GM18505 (cell line): ENCODE results near the gene LHCGR.

Experiments used
- ATAC-seq: cut with Tn5 transposase; IDR thresholded peaks from one replicate; pipeline ENCODE4 v1.9.1; 2021; ENCODE audit not compliant: unreplicated experiment
- POLR2A ChIP-seq: IDR thresholded peaks from 4 replicates; pipeline ENCODE4 v1.6.1; 2011; ENCODE audit warnings: borderline replicate concordance; ENCODE audit not compliant: insufficient read depth, insufficient read length; ENCODE audit errors: extremely low read depth

The LHCGR gene

GRCh38 chr2:48755473-48755872 lies at the start of gene LHCGR:
TSS of gene LHCGR (minus strand) at chr2:48755724. CDS start at chr2:48755671, 53 bp downstream.
- ATAC-seq = no peak
- TF ChIP-seq POLR2A = no peak

GRCh38 chr2:48799601-48800000 lies 44.1 kb upstream of the LHCGR start:
- no peak for TF ChIP-seq POLR2A
- ATAC-seq = no peak

GRCh38 chr2:48795065-48795464 lies 39.5 kb upstream of the LHCGR start:
- no peak for TF ChIP-seq POLR2A
- no peak for ATAC-seq

DNA sequence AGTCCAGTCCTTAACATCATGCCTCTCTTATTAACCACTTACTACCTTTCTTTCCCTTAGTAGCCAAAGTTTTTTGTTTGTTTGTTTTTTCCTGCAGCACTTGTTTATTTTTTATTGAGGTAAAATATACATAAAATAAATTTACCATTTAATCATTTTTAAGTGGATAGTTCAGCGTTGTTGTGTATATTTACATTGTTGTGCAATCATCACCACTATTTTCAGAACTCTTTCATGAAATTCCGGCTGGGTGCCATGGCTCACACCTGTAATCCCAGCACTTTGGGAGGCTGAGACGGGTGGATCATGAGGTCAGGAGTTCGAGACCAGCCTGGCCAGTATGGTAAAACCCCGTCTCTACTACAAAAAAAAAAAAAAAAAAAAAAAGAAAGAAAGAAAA lies 38.1 kb upstream of the LHCGR start:
- ATAC-seq = no peak
- no peak for TF ChIP-seq POLR2A

- no peak for ATAC-seq
- TF ChIP-seq POLR2A = no peak
These were observed 36.5 kb upstream of the LHCGR start for GRCh38 chr2:48792030-48792429.

DNA sequence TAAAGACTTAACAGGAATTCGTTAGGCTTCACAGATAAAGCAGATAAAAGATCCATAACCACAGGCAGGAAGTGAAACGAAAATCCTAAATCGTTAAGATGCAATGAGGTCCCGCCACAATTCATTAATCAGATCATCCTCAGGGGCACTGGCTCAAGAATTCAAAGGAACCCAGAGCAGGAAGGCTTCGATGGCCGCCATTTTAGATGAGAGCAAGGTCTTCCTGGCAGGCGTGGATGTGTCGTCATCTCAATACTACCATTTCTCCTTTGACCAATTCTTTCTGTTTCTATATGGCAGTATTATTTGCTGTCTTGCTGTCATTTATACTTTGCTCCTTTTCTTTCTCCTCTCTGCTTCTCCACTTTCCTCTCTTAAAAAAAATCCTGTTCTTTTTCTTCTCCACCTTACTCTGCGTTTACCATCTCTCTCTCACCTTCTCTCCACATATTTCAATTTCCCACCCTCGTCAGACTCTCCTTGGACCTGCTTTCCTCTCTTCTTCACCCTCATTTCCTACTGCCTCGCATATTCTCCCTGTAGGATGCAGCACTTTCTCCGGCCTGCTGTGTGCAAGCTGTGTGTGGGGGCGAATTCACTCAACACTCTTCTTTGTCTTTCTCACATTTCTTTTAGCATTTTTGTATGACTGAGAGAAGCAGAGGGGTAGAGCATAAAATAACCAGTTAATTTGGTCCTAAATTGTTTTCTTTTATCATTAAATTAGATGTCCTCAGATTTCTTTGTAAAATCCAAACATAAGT lies 35.1 kb upstream of the LHCGR start:
- ATAC-seq = no peak
- TF ChIP-seq POLR2A = no peak

DNA sequence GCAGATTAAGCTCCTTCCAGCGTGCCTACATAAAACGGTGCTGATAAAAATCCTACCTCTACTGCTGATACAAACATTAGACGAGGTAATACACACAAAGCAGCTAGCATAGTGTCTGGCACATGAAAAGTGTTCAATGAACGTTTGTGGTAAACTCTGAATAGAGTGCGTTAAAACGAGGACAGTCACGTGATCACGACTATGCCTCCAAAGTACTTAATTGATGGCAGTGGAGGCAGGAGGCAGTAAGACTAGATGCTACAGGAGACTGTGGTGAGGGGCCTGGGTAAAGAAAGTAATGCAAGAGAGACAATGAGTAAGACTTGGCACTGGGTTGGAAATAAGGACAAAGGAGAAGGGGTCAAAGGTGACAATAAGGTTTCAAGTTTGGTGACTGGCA lies 32.1 kb upstream of the LHCGR start:
- ATAC-seq = no peak
- TF ChIP-seq POLR2A = no peak

DNA sequence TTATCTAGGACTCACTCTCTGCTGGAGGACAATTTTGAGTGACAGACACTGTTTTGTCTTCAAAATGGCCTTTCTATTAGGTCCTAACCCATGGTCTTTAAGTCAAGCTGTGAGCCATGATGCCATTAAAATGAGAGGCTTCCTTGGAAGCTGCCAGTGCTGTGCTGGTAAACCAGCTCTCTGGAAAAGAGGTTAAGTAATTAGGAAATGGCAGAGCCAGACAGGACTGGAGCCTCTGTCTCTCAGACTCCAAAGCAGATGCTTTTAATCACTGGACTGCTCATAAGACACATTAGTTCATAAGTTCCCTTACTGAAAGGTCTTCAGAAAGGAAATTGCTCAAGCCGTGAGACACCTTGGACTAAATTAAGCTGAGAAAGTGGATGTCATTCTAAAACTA lies 25.8 kb upstream of the LHCGR start:
- no peak for TF ChIP-seq POLR2A
- ATAC-seq = no peak

DNA sequence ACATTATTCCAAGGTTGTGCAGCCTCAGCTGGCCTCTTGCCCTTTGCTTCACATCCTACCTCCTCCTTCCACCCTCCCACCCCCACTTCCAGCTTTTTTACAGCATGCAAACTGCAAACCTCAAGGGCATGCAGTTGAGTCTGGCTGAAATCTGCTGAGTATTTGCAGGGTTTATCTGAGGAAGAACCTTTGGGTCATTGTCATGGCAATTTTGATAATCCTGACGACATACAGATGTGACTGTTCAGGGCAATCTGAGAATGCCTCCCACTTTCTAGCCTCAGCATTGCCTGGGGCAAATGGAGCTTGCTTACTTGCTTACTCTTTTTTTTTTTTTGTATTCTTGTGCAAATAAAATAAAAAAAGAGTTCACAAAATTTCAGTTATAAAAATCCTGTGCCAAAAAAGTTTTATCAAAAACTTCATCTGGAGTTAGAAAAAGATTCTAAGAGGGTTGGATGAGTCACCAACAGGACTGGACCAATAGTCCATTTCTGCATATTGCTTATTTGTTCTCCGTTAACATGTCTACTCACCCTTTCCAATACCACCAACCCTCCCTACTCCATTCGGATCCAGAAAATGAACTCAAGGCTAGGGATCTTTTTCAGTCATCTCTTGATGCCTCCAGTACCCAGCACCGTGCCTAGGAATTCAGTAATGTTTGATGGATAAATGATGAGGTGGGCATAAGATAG lies 23.6 kb upstream of the LHCGR start:
- TF ChIP-seq POLR2A = no peak
- ATAC-seq = no peak

- no peak for TF ChIP-seq POLR2A
- no peak for ATAC-seq
These were observed 18.7 kb upstream of the LHCGR start for GRCh38 chr2:48774251-48774650.

DNA sequence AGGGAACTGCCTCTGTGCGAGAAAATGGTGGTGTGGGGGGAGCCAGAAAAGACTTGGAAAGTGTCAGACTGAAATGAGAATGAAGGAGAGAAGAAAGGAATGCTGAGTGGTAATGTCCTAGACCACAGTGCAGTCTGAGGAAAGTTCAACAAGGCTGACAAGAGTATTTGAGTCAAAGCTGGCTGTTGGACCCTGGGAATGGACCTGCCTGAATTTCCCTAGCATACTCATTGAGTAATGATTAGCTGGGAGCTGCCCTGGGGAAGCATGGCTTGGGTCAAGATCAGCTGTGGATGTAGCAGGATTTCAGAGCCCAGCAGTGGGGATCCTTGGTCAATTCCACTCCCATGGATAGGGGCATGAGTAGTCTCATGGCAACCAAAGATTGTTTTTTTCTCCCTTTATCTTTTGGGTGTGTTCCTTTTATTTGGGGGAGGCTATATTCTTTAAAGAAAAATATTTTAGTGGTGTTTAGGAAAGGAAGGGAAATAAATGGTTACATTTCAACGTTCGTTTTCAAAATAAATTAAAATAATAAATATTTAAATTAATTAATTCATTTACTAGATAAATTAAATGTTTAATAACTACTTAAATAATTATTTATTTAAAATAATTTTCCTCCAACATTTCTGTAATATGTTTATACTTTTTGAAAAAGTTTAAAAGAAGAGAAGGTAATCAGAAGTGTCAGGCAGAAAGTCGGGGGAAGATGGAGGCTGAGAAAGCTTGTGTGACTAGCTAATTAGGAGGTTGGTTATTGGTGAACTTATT lies 15.9 kb upstream of the LHCGR start:
- no peak for TF ChIP-seq POLR2A
- ATAC-seq = no peak

- TF ChIP-seq POLR2A = no peak
- no peak for ATAC-seq
These were observed 14.7 kb upstream of the LHCGR start for GRCh38 chr2:48770181-48770580.

DNA sequence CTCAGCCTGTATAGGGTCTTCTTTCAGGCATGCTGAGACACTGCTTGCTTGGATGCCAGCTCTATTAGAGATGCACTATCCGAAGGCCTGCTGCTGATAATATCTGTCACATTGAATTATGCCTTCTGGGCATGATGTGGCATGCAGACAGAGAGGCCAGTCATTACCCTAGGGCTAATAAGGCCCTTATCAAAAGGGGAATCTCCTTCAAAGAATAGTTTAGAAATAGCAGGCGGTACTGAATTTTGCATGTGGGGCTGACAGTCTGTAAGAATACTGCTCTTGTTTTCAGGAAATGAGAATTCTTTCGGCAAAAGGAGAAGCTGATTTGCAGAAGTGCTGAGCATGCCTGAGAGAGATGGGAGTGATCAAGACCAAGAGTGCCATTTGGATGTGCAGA lies 13.1 kb upstream of the LHCGR start:
- ATAC-seq = no peak
- TF ChIP-seq POLR2A = no peak

GRCh38 chr2:48767330-48767729 lies 11.8 kb upstream of the LHCGR start:
- no peak for ATAC-seq
- TF ChIP-seq POLR2A = no peak

DNA sequence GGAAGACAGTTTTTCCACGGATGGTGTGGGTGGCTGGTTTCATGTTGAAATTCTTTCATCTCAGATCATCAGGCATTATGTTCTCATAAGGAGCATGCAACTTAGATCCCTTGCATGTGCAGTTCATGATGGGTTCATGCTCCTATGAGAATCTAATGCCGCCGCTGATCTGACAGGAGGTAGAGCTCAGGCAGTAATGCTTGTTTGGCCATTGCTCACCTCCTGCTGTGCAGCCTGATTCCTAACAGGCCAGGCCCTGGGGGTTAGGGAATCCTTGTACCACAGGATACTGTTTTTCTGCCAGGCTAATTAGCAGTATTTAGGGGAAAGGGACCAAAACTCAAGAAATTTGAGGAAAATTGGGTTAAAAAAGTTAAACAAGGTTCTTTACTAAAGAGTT lies 5.3 kb upstream of the LHCGR start:
- no peak for TF ChIP-seq POLR2A
- no peak for ATAC-seq

DNA sequence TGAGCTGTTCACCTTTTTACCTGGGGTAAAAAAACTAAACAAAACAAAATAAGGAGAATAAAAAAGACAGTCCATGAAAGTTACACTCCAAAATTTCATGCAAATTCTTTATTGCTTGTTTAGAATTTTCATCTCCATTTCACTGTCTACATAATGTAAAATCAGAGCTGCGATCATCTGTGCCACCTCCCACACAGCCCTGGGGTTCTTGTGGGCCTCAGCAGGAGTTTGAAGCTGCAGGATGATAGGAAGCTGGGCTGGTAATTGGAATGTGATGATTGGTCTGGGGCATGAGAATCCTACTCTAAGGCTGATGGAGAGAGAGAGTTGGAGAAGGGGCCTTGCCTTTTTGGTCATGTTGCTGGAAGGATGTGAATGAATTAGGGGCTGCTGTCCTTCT lies 4.2 kb upstream of the LHCGR start:
- ATAC-seq = no peak
- TF ChIP-seq POLR2A = no peak
